Stimulated activated CD4-positive, alpha-beta T cell treated with anti-CD3 and anti-CD28 coated beads, Interleukin-12 subunit alpha, Interleukin-12 subunit beta, amount 100 ng/mL, for 48 hours (primary cell): Measurements from ENCODE around the gene GADD45B.
A peak's percentile ranks its signal among the peaks of the same experiment; 100 is the strongest.

ENCODE experiments used
- DNase-seq, 3 donors: peaks; one replicate each; pipeline ENCODE4 v3.0.0-alpha.2; 2020; ENCODE audit warnings: low read depth in 2 of 3, low spot score in 1 of 3

Gene GADD45B, protein sequence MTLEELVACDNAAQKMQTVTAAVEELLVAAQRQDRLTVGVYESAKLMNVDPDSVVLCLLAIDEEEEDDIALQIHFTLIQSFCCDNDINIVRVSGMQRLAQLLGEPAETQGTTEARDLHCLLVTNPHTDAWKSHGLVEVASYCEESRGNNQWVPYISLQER

GRCh38 chr19:2475702-2476450 lies at the start of gene GADD45B:
Gene GADD45B, plus strand, starts transcription at chr19:2476127. Its CDS starts 232 bp downstream, at chr19:2476359.
- peak; percentile 95 to 99 (median 96) for DNase-seq

DNA sequence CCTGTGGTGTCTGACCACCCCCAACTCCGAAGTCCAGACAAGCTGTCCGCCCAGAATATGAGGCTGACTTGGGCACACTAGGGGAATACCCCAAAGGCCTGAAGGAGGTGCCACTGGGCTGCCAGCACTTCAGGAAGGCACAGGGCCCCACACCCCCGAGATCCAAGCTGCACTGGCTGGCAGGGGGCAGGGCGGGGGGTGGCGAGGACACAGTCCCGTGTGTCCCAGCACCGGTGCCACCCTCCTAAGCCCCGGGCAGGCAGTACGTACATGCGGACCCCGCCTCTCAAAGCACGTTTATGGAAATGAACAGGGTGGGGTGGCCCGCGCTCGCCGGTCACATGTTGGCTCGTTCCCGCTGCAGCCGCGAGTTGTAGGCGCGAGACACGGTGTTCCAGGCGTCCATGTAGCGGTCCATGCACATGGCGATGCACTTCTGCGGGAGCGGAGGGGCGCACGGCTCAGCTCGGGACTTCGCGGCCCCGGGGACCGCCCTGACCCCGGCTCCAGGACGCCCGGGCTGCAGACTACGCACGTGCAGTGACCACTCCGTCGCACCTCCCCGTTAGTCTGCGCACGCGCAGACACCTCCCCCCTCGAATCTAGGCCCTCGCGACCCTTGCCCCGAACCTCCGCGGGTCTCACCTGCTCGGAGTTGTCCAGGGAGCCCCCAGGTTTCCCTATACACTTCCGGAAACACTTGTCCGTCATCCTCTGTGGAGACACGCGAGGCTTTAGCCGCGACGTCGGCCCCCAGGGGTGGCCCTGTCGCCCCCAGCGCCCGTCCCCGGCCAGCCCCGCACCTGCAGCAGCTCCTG lies 49.1 kb upstream of the GADD45B start:
- DNase-seq = peak; percentile 18 to 27 (median 24)

DNA sequence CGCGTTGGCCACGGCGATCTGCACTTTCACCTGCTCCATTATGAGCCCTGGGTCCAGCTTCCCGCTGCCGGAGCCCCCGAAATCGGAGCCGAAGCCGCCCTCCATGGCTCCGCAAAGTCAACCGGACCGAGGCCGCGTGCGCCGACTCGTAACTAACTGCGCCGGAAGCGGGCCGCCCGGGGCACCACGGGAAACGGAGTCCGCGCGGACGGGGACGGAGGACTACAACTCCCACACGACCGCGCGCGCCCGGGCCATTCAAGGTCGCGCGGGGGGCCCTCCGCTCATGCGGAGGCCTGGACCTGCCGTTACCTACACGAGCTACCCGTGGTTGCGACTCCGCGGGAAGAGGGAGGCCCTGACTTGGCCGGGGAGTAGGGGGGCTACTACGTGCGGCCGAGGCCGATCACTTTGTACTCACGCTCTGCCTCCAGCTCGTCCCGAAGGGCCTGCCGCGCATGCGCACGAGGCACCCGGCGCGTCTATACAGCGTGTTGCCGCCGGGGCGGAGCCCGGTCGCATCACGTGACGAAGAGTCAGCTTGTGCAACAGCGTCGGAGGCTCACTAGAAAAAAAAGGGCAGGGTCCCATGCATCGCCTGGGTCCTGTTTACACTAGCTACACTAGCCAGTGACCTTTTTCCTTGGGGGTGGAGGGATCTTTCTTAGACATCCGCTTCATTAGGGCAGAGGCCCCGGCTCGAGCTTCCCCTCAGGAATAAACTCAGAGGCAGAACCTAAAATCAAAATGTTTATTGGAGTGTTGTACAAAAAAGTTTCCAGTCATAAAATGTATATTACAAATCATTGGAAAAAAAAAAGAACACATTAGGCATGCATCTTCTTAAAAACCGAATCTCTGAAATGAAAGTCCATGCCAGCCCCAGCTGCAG lies 48.3 kb upstream of the GADD45B start, which contains the start of gene TIMM13:
Gene TIMM13 (minus strand): TSS at position 158 of the 892 bp plus-strand sequence. CDS start 53 bp downstream, at position 105.
- DNase-seq = peak; percentile 91 to 96 (median 92)

GRCh38 chr19:2428321-2428690 lies 47.6 kb upstream of the GADD45B start:
- no peak for DNase-seq

GRCh38 chr19:2428756-2429711 lies 46.9 kb upstream of the GADD45B start:
- no peak for DNase-seq

DNA sequence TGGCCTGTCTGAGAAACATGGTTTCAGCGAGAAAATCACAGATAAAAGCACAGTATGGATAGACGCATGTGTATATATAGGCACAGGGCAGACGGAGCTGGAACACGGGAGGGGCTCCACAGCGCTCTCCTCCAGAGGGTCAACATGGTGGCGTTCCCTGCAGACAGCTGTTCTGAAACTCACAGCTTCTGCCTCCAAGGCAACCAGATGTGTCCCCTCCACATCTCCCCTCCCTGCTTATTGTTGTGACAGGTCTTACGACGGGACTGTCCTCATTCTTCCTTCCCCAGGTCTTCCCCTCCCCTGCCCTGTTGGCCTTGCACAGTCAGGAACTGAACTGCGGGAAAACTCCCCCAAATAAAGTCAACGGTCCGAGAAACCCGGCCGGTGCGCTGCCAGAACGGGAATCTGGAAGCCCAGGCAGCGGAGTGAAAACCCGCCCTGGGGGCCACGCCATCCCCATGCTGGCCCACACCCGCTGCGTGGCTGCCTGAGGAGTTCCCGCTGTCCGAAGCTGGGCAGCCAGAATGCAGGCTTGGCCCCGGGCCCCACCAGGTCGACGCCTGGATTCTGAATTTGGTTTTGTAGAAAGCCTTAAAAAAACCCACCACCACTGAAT lies 45.9 kb upstream of the GADD45B start:
- DNase-seq = no peak

GRCh38 chr19:2431318-2432055 lies 44.4 kb upstream of the GADD45B start:
- DNase-seq = no peak

DNA sequence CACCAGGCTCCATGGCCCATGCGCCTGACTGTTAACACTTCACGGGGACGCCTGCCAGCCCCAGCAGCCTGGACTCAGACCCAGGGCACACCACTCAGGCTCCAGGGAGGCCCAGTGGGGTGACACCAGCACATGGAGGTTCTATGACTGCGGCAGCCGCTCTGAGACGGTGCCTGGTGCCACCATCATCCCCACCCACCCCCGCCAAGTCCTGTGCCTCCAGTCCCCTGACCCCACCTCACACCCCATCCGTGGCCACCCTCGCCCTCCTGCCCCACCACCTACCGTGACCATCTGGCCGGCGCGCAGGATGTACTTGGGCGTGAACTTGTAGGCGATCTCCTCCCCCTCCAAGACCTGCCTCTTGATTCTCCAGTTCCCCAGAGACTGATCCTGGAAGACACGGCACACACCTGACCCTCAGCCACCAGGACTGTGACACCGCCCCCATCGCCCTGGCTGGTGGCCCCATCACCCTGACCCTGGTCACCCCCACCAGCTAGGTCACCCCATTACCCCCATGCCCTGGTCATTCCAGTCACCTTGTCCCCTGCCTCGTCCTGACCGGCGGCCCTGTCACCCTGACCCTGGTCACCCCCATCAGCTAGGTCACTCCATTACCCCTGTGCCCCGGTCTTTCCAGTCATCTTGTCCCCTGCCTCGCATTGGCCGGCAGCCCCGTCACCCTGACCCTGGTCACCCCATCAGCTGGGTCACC lies 43.6 kb upstream of the GADD45B start:
- DNase-seq = no peak

- no peak for DNase-seq
These were observed 42.1 kb upstream of the GADD45B start for GRCh38 chr19:2433854-2434253.

- no peak for DNase-seq
These were observed 41.7 kb upstream of the GADD45B start for GRCh38 chr19:2434267-2434666.

GRCh38 chr19:2434721-2435265 lies 41.1 kb upstream of the GADD45B start:
- DNase-seq = no peak

GRCh38 chr19:2436384-2436783 lies 39.5 kb upstream of the GADD45B start:
- no peak for DNase-seq

GRCh38 chr19:2436926-2437325 lies 39.0 kb upstream of the GADD45B start:
- DNase-seq = no peak

GRCh38 chr19:2438178-2438577 lies 37.7 kb upstream of the GADD45B start:
- DNase-seq = no peak

DNA sequence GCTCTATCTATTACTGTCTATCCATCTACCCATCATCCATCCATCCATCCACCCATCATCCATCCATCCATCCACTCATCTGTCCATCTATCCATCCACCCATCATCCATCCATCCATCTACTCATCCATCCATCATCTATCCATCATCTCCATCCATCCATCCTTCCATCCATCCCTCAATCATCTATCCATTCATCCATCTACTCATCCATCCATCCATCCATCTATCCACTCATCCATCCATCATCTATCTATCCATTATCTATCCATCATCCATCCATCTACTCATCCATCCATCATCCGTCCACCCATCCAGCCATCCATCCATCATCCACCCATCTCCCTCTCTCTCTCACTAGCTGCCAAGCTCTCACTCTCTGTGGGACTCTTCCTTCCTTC lies 35.4 kb upstream of the GADD45B start:
- DNase-seq = no peak

- no peak for DNase-seq
These were observed 34.7 kb upstream of the GADD45B start for GRCh38 chr19:2441096-2441752.

DNA sequence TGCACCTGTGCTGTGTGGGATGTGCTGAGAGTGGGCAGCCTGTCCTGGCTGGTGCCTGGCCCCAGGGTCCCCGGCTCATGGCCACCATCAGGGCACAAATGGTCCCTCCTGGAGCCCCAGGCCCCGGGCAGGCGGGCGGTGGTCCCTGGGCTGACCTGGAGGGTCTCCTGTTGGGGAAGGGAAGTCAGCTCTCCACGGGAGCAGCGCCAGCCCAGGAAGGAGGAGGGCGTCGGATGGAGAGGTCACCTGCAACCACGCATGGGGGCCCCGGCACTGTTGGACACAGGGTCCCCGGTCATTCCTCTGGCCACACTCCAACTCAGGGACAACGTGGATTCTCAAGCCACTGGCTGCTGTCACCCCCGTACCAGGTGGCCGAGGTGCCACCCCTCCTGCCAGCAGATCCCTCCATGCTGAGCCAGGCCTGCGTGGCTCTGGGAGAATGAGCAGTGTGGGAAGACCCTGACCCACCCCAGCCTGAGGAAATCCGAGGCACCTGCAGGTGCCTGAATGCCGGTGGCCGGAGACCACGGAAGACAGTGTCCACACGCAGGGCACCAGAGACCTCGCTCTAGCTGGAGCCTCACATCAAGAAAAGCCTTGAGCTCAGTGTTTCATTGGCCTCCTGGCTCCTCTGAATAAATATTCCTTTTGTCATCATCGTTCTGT lies 32.7 kb upstream of the GADD45B start:
- no peak for DNase-seq
